ENCODE data around the gene NCAPD3. TPM values are rescaled to one million over a fixed set of nuclear protein-coding genes. Genes with fewer than 3 reads are reported as not detected.
A peak's percentile ranks its signal among the peaks of the same experiment; 100 is the strongest.

Gene NCAPD3
- total and polyA plus RNA-seq, 4 experiments from 2014 or later = 14.3 to 41.8 (median 27.3) TPM

DNA sequence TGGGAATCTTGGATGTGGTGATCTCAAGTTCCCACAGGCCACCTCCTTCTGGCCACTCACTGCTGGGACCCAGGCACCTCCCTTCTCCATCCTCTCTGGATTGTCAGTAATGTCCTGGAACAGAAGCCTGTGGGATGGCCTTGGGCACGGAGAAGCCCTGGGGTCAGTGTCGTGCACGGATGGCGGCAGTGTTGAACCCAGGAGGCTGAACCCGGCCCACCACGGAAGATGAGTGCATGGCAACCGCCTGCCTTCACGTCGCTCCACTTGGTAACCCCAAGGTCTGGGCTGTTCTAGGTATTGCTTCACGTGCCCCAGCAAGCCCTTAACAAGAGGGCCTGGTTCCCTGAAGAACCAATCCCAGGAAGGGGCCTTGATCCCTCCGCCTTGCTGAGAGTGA is 22.3 kb upstream of the NCAPD3 start:
- Histone ChIP-seq H3K4me1 (ENCODE audit: insufficient read depth, low read length) (peaks cover 3% of the 10 kb centered on the region), H3K9me3 (ENCODE audit: control insufficient read depth in 1 of 2, low read length in 2 of 2) (no peaks in the 10 kb centered on the region), H3K36me3 (ENCODE audit: insufficient read depth, low read length) (peaks cover 74% of the 10 kb centered on the region), H3K27ac (ENCODE audit: low read depth, low read length) (no peak overlapping the region), H3K4me3 (ENCODE audit: low read length in 2 of 2) (no peak overlapping the region), H3K27me3 (ENCODE audit: insufficient read depth, low read length) (no peaks in the 10 kb centered on the region)
- Mint-ChIP-seq H3K4me1 (no peaks in the 10 kb centered on the region), H3K4me3 (no peak overlapping the region), H3K27me3 (no peaks in the 10 kb centered on the region), H3K9me3 (no peaks in the 10 kb centered on the region), H3K27ac (peak overlapping the region in 1 of 7 donors; percentile 31), H3K36me3 (peaks cover 39 to 82% of the 10 kb centered on the region in 2 donors)
- CTCF ChIA-PET (ENCODE audit: partially characterized antibody) = no interaction called here
- no peak for DNase-seq
- POLR2A ChIA-PET (ENCODE audit: partially characterized antibody) = no interaction called here
- intact Hi-C loops (cut with micrococcal nuclease) = no loop called here

DNA sequence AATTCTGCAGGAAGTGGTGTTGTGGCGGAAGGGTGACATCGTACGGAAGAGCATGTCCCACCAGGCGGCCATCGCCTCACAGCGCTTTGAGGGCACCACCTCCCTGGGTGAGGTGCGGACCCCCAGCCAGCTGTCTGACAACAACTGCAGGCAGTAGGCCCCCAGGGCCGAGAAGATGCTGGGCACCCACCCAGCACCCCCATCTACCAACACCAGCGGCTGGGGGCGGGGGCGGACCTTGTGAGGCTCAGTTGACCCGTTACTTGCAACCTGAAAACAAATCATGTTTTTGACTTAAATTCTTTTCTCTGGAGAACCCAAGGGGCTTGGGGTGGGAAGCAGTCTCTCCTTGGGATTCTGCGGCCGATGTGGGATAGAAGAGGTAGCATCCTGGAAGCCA is 21.7 kb upstream of the NCAPD3 start:
- H3K36me3 ChIP-seq (ENCODE audit: insufficient read depth, low read length) = peaks cover 69% of the 10 kb centered on the region
- H3K27me3 ChIP-seq (ENCODE audit: insufficient read depth, low read length) = no peaks in the 10 kb centered on the region
- Mint-ChIP-seq H3K4me1 (no peaks in the 10 kb centered on the region), H3K27ac (no peak overlapping the region), H3K27me3 (no peaks in the 10 kb centered on the region), H3K4me3 (no peak overlapping the region), H3K36me3 (peaks cover 39 to 84% of the 10 kb centered on the region in 2 donors), H3K9me3 (no peaks in the 10 kb centered on the region)
- H3K9me3 ChIP-seq (ENCODE audit: control insufficient read depth in 1 of 2, low read length in 2 of 2) = no peaks in the 10 kb centered on the region
- H3K27ac ChIP-seq (ENCODE audit: low read depth, low read length) = no peak overlapping the region
- DNase-seq = no peak
- intact Hi-C loops (cut with micrococcal nuclease) = loop anchor here (2.0 kb wide), 1 partner anchor 21 kb away; the partner anchor contains the start of gene VPS26B
- POLR2A ChIA-PET (ENCODE audit: partially characterized antibody) = interaction anchor here (2.6 kb wide), 1 partner anchor 21 kb away, joined by 19 read pairs; the partner anchor contains the start of genes NCAPD3 and VPS26B
- no peaks in the 10 kb centered on the region for H3K4me1 ChIP-seq (ENCODE audit: insufficient read depth, low read length)
- no peak overlapping the region for H3K4me3 ChIP-seq (ENCODE audit: low read length in 2 of 2)
- CTCF ChIA-PET (ENCODE audit: partially characterized antibody) = interaction anchor here (1.6 kb wide), 1 partner anchor 38 kb away, joined by 4 read pairs; no protein-coding TSS in a partner anchor

DNA sequence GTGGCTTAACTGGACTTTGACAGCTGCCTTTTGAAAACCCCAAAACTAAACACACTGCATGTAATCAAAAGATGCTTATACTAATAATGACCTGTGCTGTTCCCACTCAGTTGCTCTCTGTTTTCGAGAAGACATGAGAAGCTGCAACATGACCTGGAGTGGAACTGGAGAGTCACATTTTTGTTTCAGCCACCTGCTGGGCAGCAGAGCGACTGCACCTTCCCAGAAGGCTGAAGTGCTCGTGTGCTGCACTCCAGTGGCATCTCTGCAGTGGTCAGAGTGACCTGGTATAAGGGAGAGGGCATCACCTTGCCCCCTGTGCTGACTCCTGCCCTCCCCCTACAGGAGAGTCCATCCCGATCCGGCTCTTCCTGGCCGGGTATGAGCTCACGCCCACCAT is 20.8 kb upstream of the NCAPD3 start:
- peaks cover 44 to 85% of the 10 kb centered on the region in 2 donors for H3K36me3 Mint-ChIP-seq
- ChIA-PET POLR2A (ENCODE audit: partially characterized antibody) (interaction anchor here (2.6 kb wide), 1 partner anchor 20 kb away, joined by 19 read pairs; the partner anchor contains the start of genes NCAPD3 and VPS26B), CTCF (ENCODE audit: partially characterized antibody) (interaction anchor here (0.6 to 1.6 kb wide), 11 partner anchors 13 to 317 kb away, joined by 3 to 9 read pairs (median 3); partner anchors contain the start of genes GLB1L3, NCAPD3 and VPS26B)
- H3K27ac Mint-ChIP-seq = peak overlapping the region in 1 of 7 donors; percentile 43
- Histone ChIP-seq H3K4me3 (ENCODE audit: low read length in 2 of 2) (no peak overlapping the region), H3K36me3 (ENCODE audit: insufficient read depth, low read length) (peaks cover 69% of the 10 kb centered on the region), H3K27ac (ENCODE audit: low read depth, low read length) (no peak overlapping the region), H3K9me3 (ENCODE audit: control insufficient read depth in 1 of 2, low read length in 2 of 2) (no peaks in the 10 kb centered on the region), H3K4me1 (ENCODE audit: insufficient read depth, low read length) (no peaks in the 10 kb centered on the region), H3K27me3 (ENCODE audit: insufficient read depth, low read length) (no peaks in the 10 kb centered on the region)
- DNase-seq = peak in 2 of 5 donors; percentile 17 to 19
- intact Hi-C loops (cut with micrococcal nuclease) = loop anchor here (1.0 to 2.0 kb wide), 2 partner anchors 20 to 37 kb away; partner anchors contain the start of gene VPS26B
- H3K4me3 Mint-ChIP-seq = no peak overlapping the region
- no peaks in the 10 kb centered on the region for H3K27me3 Mint-ChIP-seq
- no peaks in the 10 kb centered on the region for H3K9me3 Mint-ChIP-seq
- H3K4me1 Mint-ChIP-seq = no peaks in the 10 kb centered on the region

DNA sequence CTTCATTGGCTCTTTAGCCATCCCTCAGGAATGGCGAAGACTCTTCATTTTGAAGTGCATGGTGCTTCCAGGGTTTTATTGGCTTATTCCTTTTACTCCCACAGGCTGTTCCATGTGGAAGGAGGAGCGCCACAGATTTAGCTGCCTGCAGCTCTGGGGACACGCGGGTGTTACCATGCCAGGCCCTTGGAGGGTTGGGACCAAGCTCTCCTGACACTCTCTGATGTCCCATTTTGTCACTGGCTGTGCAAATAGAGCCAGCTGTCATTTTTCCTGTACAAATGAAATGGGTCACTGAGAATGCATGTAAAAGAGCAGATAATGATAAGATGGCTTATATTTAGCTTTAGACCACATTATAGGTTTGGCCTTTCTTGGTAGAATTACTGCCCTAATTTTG is 20.1 kb upstream of the NCAPD3 start:
- H3K27me3 ChIP-seq (ENCODE audit: insufficient read depth, low read length) = no peaks in the 10 kb centered on the region
- H3K27ac ChIP-seq (ENCODE audit: low read depth, low read length) = no peak overlapping the region
- H3K4me3 Mint-ChIP-seq = no peak overlapping the region
- no peaks in the 10 kb centered on the region for H3K9me3 ChIP-seq (ENCODE audit: control insufficient read depth in 1 of 2, low read length in 2 of 2)
- H3K27me3 Mint-ChIP-seq = no peaks in the 10 kb centered on the region
- peak overlapping the region in 1 of 7 donors; percentile 22 for H3K27ac Mint-ChIP-seq
- POLR2A ChIA-PET (ENCODE audit: partially characterized antibody) = interaction anchor here (0.6 to 2.6 kb wide), 2 partner anchors 19 to 30 kb away, joined by 3 to 19 read pairs; partner anchors contain the start of genes NCAPD3 and VPS26B
- peaks cover 67% of the 10 kb centered on the region for H3K36me3 ChIP-seq (ENCODE audit: insufficient read depth, low read length)
- peaks cover 43 to 86% of the 10 kb centered on the region in 2 donors for H3K36me3 Mint-ChIP-seq
- no peaks in the 10 kb centered on the region for H3K4me1 Mint-ChIP-seq
- H3K4me1 ChIP-seq (ENCODE audit: insufficient read depth, low read length) = no peaks in the 10 kb centered on the region
- no peak overlapping the region for H3K4me3 ChIP-seq (ENCODE audit: low read length in 2 of 2)
- CTCF ChIA-PET (ENCODE audit: partially characterized antibody) = interaction anchor here (0.6 to 1.6 kb wide), 11 partner anchors 12 to 316 kb away, joined by 3 to 9 read pairs (median 3); partner anchors contain the start of genes GLB1L3, NCAPD3 and VPS26B
- DNase-seq = no peak
- intact Hi-C loops (cut with micrococcal nuclease) = loop anchor here (1.0 to 2.0 kb wide), 2 partner anchors 19 to 37 kb away; partner anchors contain the start of gene VPS26B
- H3K9me3 Mint-ChIP-seq = no peaks in the 10 kb centered on the region

DNA sequence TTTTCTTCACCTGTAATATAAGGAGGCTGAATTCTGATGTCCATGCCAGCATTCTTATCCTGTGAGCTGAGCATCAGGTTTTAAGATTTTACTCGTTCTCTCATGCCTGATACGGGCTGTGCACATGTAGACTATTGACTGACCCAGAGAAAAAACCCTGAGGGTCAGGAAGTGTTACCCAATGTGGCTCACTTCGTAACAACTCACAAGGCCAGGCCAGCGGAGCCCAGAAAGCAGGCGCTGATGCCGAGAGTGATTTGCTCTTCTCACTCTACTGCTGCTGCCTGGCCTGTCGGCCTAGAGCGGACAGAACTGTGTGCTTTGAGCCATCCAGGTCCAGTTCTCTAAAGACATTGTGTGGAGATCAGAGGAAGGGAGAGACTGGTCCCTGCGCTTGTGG is 18.6 kb upstream of the NCAPD3 start:
- POLR2A ChIA-PET (ENCODE audit: partially characterized antibody) = no interaction called here
- DNase-seq = no peak
- H3K9me3 Mint-ChIP-seq = no peaks in the 10 kb centered on the region
- peaks cover 39 to 80% of the 10 kb centered on the region in 2 donors for H3K36me3 Mint-ChIP-seq
- H3K4me3 ChIP-seq (ENCODE audit: low read length in 2 of 2) = no peak overlapping the region
- no peak overlapping the region for H3K4me3 Mint-ChIP-seq
- H3K27me3 ChIP-seq (ENCODE audit: insufficient read depth, low read length) = no peaks in the 10 kb centered on the region
- peak overlapping the region in 4 of 7 donors; percentile 4 to 59 (median 18) for H3K27ac Mint-ChIP-seq
- H3K27ac ChIP-seq (ENCODE audit: low read depth, low read length) = no peak overlapping the region
- CTCF ChIA-PET (ENCODE audit: partially characterized antibody) = no interaction called here
- peaks cover 63% of the 10 kb centered on the region for H3K36me3 ChIP-seq (ENCODE audit: insufficient read depth, low read length)
- no peaks in the 10 kb centered on the region for H3K9me3 ChIP-seq (ENCODE audit: control insufficient read depth in 1 of 2, low read length in 2 of 2)
- H3K27me3 Mint-ChIP-seq = no peaks in the 10 kb centered on the region
- H3K4me1 ChIP-seq (ENCODE audit: insufficient read depth, low read length) = no peaks in the 10 kb centered on the region
- intact Hi-C loops (cut with micrococcal nuclease) = no loop called here
- H3K4me1 Mint-ChIP-seq = no peaks in the 10 kb centered on the region

DNA sequence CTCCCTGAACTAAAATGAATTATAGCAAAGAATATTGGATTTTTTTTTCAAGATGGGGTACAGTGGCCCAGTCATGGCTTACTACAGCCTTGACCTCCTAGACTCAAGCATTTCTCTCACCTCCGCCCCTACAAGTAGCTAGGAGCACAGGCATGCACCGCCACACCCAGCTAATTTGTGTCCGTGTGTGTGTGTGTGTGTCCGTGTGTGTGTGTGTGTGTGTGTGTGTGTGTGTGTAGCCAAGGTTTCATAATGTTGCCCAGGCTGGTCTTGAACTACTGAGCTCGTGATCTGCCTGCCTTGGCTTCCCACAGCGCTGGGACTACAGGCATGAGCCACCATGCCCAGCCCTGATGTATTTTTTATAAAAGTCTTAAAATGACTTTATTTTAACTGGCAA is 16.8 kb upstream of the NCAPD3 start:
- DNase-seq = no peak
- Mint-ChIP-seq H3K9me3 (no peaks in the 10 kb centered on the region), H3K27ac (peak overlapping the region in 1 of 7 donors; percentile 8), H3K27me3 (no peaks in the 10 kb centered on the region), H3K36me3 (peaks cover 41 to 79% of the 10 kb centered on the region in 2 donors), H3K4me1 (no peaks in the 10 kb centered on the region), H3K4me3 (no peak overlapping the region)
- peaks cover 69% of the 10 kb centered on the region for H3K36me3 ChIP-seq (ENCODE audit: insufficient read depth, low read length)
- H3K4me3 ChIP-seq (ENCODE audit: low read length in 2 of 2) = no peak overlapping the region
- ChIA-PET POLR2A (ENCODE audit: partially characterized antibody) (interaction anchor here (2.0 kb wide), 1 partner anchor 16 kb away, joined by 8 read pairs; the partner anchor contains the start of genes NCAPD3 and VPS26B), CTCF (ENCODE audit: partially characterized antibody) (interaction anchor here (0.6 to 1.5 kb wide), 4 partner anchors 14 to 32 kb away, joined by 3 to 6 read pairs (median 4); partner anchors contain the start of genes NCAPD3 and VPS26B)
- H3K4me1 ChIP-seq (ENCODE audit: insufficient read depth, low read length) = no peaks in the 10 kb centered on the region
- no peaks in the 10 kb centered on the region for H3K9me3 ChIP-seq (ENCODE audit: control insufficient read depth in 1 of 2, low read length in 2 of 2)
- intact Hi-C loops (cut with micrococcal nuclease) = no loop called here
- H3K27me3 ChIP-seq (ENCODE audit: insufficient read depth, low read length) = no peaks in the 10 kb centered on the region
- H3K27ac ChIP-seq (ENCODE audit: low read depth, low read length) = no peak overlapping the region

DNA sequence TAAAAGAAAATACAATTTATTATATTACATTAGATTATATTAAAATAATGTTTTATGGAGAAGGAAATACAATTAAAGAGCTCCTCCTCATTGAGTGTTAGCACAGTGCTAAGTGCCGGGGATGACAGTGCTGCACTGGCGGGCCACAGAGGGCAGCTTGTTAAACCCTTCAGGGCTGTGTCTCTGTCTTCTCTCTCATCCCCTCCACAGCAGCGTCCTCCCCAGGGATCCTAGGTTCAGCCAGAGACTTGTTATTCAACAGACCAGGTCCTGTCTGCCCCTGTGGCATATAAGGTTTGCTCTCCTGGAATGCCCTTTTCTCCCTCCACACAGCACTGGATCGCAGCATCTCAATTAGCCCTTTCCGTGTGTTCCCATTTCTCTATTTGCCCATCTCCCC is 15.2 kb upstream of the NCAPD3 start:
- ChIA-PET CTCF (ENCODE audit: partially characterized antibody) (interaction anchor here (1.5 kb wide), 1 partner anchor 15 kb away, joined by 6 read pairs; the partner anchor contains the start of gene ACAD8), POLR2A (ENCODE audit: partially characterized antibody) (interaction anchor here (1.0 to 1.3 kb wide), 4 partner anchors 12 to 16 kb away, joined by 3 to 7 read pairs (median 4); partner anchors contain the start of genes NCAPD3 and VPS26B)
- H3K9me3 ChIP-seq (ENCODE audit: control insufficient read depth in 1 of 2, low read length in 2 of 2) = no peaks in the 10 kb centered on the region
- H3K27me3 ChIP-seq (ENCODE audit: insufficient read depth, low read length) = no peaks in the 10 kb centered on the region
- no peak overlapping the region for H3K27ac Mint-ChIP-seq
- no peak overlapping the region for H3K4me3 ChIP-seq (ENCODE audit: low read length in 2 of 2)
- intact Hi-C loops (cut with micrococcal nuclease) = no loop called here
- no peaks in the 10 kb centered on the region for H3K4me1 ChIP-seq (ENCODE audit: insufficient read depth, low read length)
- no peak for DNase-seq
- H3K27ac ChIP-seq (ENCODE audit: low read depth, low read length) = no peak overlapping the region
- H3K36me3 Mint-ChIP-seq = peaks cover 44 to 73% of the 10 kb centered on the region in 2 donors
- peaks cover 71% of the 10 kb centered on the region for H3K36me3 ChIP-seq (ENCODE audit: insufficient read depth, low read length)
- no peaks in the 10 kb centered on the region for H3K27me3 Mint-ChIP-seq
- no peak overlapping the region for H3K4me3 Mint-ChIP-seq
- no peaks in the 10 kb centered on the region for H3K4me1 Mint-ChIP-seq
- H3K9me3 Mint-ChIP-seq = no peaks in the 10 kb centered on the region
